HG02981 (cell line): ENCODE measurements around the gene GUCA1C.

Experiments used
- ATAC-seq: cut with Tn5 transposase; IDR thresholded peaks from one replicate; pipeline ENCODE4 v1.9.1; 2021; ENCODE audit warnings: mild to moderate bottlenecking, moderate library complexity; ENCODE audit not compliant: unreplicated experiment

The GUCA1C gene

DNA sequence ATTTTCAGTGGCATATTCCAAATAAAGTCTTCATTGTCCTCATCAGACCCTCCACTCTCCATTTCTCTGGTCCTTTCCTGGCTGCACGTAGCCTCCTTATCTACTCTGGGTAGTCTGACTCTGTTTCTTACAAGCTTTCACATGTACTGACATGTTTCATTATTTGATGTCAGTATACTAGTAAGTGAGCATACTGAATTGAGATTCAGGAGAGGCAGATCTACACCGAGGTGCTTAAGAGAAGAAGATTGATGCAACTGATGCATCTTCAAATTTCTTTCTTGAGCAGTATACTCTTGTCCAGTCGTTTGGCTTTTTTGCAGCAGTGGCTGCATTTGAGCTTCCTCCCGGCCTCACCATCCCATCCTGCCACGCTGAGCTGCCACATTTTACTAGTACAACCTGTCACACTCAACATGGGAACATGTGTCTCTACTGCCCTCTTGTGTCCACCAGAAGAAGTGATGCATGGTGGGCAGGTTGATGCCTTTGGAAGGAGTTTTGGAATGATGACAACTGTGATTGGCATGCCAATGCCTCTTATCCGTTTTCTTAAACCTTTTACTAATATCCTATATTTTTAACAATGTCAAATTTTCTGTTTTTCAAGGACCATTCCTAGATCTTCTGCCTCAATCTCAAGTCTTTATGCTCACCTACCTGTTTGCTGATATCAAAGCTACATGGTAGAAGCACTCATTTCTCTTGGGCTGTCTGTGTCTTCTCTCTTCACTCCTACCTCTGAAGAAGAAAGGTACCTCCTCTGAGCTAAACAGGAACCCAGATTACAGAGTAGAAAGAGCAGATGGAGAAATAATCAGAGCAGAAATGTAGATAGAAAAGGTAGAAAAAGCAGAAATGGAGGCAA lies 38.7 kb downstream of the GUCA1C start:
- peak; percentile 96 for ATAC-seq

DNA sequence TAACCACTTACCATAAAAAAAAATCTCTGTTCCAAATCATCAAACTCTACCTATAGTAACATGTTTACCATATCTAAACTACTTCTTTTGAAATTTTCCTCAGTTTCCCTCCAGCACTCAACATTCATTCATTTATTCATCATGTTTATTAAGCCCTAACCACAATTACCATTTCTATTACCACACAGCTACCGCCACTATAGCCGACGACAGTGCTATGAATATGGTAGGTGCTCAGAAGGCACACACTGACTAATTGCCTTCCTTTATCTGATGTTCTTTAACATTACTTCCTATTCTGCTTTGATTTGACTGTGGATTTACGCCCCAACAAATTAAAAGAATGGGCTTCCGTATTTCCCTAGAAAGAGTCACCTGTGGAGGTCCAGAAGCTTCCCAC lies 43.9 kb downstream of the GUCA1C start:
- no peak for ATAC-seq

DNA sequence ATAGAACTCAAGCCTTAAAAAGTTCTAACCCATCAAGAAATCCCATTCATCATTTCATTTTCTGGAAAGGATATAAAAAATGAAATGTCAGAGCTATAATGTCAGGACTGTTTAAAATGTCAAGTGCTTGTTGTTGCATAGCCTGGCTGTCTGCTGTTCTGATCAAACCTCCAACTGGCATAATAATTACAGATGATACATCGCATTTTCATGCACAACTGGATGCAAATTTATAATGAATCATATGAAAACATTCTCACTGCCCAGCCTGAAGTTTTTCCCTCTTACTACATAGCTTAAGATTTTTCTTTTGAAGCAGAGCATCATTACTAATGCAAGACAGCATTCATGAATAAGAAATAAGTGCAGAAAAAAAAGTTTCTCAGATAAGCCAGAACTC lies 46.5 kb downstream of the GUCA1C start:
- no peak for ATAC-seq

- ATAC-seq, result no peak
Measured at GRCh38 chr3:108899530-108899929, 54.1 kb downstream of the GUCA1C start.

GRCh38 chr3:108897883-108898282 lies 55.8 kb downstream of the GUCA1C start:
- no peak for ATAC-seq

- ATAC-seq, result no peak
Measured at GRCh38 chr3:108894981-108895380, 58.7 kb downstream of the GUCA1C start.

DNA sequence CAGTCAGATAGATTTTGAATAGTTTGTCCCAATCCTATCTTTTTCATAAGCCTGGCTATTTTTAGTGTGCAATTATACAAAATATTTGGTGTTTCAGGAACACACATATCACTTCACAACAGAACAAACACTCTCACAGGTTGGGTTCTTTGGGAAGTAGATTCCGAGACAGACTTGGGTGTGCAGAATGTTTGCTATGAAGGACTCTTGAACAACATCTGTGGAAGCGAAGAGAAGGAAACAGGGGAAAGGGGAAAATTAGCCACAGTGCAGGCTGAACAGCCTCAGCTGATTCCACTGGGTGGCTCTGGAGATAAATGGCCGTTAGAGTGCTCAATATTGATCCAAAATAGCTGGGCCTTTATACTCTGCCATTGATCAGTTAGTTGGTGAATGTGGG lies 61.8 kb downstream of the GUCA1C start:
- ATAC-seq, result no peak

DNA sequence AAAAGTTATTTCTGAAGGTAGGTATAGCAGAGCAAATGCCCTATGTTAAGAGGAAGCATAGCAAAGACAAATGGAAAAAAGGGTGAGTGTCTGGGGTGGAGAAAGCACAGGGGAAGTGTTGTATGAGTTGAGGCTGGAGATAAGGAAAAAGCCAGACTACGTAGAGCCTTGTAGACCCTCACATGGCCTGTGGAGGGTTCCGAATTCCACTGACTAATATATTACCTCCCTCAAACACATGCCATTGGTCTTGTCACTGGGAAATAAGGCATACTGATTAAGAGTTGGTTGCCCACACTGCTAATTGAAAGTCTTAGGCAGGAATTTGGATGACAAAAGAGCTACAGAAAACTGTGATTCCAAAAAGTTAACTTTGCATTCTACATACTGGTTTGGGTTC lies 65.9 kb downstream of the GUCA1C start:
- no peak for ATAC-seq

GRCh38 chr3:108887121-108887520 lies 66.6 kb downstream of the GUCA1C start:
- ATAC-seq, result no peak

DNA sequence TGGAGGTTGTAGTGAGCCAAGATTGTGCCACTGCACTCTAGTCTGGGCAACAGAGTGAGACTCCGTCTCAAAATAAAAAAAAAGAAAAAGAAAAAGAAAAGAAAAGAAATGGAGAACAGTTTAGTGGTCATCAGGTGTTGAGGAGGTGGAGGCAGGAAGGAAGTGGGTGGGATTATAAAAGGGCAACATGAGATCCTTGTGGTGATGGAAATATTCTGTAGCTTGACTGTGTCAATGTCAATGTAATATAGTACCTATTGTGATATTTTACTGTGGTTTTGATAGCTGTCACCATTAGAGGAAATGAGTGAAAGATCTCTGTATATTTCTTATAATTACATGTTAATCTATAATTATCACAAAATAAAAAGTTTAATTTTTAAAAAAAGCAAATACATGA lies 70.3 kb downstream of the GUCA1C start:
- ATAC-seq, result no peak

GRCh38 chr3:108882762-108883161 lies 70.9 kb downstream of the GUCA1C start:
- no peak for ATAC-seq

GRCh38 chr3:108879915-108880314 lies 73.8 kb downstream of the GUCA1C start:
- ATAC-seq, result no peak

DNA sequence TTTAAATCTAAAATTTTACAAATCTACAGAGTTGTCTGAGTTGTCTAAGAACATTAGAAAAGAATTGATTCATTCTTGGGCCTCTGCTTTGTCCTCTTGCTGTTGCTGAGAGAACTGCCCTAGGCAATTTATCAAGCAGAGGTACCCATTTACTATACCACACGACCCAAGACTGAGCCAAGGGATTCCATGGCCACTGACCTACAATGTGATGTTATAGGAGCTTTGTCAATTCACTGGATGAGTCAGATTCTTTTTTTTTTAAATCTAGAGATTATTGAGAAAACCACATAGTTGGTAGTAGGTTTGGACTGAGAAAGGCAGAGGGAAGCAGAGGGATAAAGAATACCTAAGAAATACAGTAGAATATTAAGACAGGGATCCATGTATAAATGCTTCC lies 75.8 kb downstream of the GUCA1C start:
- ATAC-seq, result no peak

DNA sequence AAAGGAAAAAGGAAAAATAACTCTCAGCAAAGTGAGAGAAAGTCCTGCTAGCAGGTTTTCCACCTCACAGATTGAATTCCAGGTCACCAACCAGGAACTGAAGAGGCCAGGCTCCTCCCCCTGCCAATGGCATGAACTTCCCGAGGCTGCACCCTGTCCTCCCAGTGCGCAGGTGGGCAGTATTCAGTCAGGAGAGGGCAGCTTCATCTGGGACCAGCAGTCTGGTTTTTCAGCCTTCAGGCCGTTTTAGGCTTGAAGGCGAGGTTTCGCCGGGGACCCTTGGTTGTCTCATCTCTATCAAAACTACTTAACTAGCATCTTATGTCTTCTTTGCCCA lies 89.9 kb downstream of the GUCA1C start:
- ATAC-seq, result no peak

DNA sequence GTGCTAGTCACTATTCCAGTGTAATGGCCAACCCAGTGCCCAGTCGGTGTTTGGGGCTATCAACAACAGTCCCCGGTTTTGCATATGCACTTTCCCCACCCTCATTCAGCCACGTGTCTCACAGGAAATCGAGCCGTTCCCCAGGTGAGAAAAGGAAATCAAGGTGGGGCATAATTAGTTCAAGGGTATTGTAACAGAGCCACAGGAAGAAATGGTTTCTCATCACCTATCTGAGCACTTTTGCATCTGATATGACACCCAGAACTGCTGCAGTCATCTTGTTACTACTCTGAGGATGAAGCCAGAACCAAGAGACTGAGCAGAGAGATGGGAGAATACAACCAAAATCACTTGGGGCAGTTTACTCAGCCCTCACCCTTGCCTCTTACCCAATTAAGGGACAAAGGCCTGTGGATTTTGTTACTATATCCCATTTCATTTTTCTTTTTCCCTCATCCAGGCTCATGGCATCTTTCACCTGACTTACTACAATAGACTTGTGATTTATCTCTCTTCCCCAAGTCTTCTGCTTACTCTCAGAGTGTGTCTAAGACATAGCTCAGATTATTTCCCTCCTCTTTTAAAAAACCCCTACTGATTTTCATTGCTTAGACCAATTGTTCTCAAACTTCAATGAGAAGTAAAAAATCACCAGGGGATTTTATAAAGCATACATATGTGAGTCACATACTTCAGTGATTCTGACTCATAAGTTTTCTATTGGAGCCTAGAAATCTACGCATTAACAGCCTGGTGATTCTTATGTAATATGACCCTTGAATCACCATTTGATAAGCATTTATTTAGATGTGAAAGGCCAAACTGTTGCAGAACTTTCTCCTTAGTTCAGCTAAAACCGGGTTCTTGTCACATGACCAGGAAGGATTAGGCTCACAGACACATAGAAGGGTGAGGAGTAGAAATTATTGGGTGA lies 90.5 kb downstream of the GUCA1C start:
- peak; percentile 69 for ATAC-seq

DNA sequence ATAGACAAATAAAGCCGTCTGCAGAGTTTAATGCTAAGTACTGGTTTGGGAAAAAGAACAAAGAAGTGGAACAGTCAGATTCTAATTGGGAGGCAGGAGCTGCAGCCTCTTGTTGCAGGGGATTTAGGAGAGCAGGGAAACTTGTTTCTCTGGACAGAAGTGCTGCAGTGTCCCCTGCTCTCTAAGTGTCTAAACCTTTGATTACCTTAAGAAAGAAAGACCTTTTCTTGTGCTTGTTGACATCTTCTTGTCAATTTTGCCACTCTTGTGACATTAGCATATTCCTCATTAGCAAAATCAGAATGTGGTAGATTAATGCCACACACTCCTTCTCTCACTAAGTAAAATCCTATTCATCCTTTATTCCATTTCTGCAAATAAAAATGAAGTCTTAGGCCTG lies 92.3 kb downstream of the GUCA1C start:
- ATAC-seq, result no peak
